Measurements from ENCODE around the gene CHD1L.

CHD1L gene

GRCh38 chr1:147207192-147207591 lies 35.3 kb upstream of the CHD1L start:
- TF ChIP-seq CTCF (IDR thresholded peaks at IDR 0.05; ENCODE audit: unreplicated experiment in 3 of 3): no peak
- Mint-ChIP-seq H3K27me3 (ENCODE audit: low read depth) (no peaks in the 10 kb centered on the region), H3K4me3 (no peak overlapping the region), H3K36me3 (ENCODE audit: low read depth) (peaks cover 9% of the 10 kb centered on the region), H3K4me1 (no peaks in the 10 kb centered on the region), H3K27ac (no peak overlapping the region), H3K9me3 (no peaks in the 10 kb centered on the region)

DNA sequence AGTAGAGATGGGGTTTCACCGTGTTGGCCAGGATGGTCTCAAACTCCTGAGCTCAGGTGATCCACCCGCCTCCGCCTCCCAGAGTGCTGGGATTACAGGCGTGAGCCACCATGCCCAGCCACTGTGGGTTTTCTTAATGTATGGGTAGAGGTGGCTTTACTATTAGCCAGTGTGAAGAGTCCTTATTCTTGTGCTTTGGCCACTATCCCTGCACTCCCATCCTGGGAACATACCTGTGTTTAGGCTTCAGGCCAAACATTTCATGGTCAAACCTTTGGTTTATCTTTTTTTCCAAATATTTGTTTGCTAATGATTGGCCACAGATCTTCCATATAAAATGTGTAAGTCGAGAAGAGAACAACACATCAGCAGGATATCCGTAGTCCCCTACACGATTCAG lies 33.9 kb upstream of the CHD1L start:
- Mint-ChIP-seq H3K9me3 (no peaks in the 10 kb centered on the region), H3K27ac (no peak overlapping the region), H3K4me1 (no peaks in the 10 kb centered on the region), H3K4me3 (no peak overlapping the region), H3K27me3 (ENCODE audit: low read depth) (no peaks in the 10 kb centered on the region), H3K36me3 (ENCODE audit: low read depth) (peaks cover 4% of the 10 kb centered on the region)
- no peak for TF ChIP-seq CTCF (IDR thresholded peaks at IDR 0.05; ENCODE audit: unreplicated experiment in 3 of 3)

DNA sequence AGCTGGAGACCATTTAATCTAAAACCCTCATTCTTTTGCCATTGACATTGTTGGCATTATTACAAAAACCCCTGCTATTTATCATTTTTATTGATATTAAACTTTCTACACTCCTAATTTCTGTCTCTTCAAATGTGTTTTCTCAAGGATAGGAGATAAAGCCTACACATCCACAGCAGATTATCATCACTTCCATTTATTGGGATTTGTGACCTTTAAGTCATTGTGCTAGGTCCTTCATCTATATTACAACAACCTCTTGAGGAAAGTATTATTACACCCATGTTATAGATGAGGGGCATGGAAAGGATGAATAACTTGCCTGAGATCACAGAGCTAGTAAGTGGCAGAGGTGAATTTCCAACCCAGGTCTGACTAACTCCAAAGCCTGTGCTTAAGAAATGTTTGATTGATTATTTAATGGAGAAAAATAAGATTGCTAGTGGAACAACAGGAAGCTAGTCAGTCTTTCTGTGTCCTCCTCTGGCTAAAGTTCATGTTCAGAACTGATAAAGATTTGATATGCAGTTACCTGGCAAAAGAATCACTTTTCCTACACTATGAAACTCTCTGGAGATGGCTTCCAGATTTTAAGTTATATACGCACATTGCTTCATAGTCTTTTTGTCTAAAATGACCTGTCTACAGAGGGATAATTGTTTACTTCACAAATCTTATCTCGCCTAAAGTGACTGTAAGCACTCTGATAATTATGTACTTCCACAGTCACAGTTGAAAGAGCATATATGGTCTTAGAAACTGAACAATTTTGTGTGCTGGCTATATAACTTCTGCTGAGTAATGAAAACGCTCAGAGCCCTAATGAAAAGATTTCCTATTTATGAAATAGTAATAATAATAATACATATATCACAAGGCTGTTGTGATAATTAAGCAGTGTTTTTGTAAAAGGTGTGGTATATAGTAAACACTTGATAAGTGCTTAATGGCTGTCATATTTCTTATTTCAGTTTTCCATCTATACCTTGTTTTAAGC lies 32.4 kb upstream of the CHD1L start:
- H3K36me3 Mint-ChIP-seq (ENCODE audit: low read depth): no peaks in the 10 kb centered on the region
- H3K9me3 Mint-ChIP-seq: no peaks in the 10 kb centered on the region
- no peak overlapping the region for H3K27ac Mint-ChIP-seq
- H3K4me1 Mint-ChIP-seq: peaks cover 9% of the 10 kb centered on the region
- H3K4me3 Mint-ChIP-seq: no peak overlapping the region
- no peaks in the 10 kb centered on the region for H3K27me3 Mint-ChIP-seq (ENCODE audit: low read depth)
- TF ChIP-seq CTCF (IDR thresholded peaks at IDR 0.05; ENCODE audit: unreplicated experiment in 3 of 3): no peak

GRCh38 chr1:147210987-147211386 lies 31.5 kb upstream of the CHD1L start:
- no peak overlapping the region for H3K4me3 Mint-ChIP-seq
- peaks cover 15% of the 10 kb centered on the region for H3K4me1 Mint-ChIP-seq
- H3K27ac Mint-ChIP-seq: no peak overlapping the region
- H3K9me3 Mint-ChIP-seq: no peaks in the 10 kb centered on the region
- H3K36me3 Mint-ChIP-seq (ENCODE audit: low read depth): no peaks in the 10 kb centered on the region
- no peak for TF ChIP-seq CTCF (IDR thresholded peaks at IDR 0.05; ENCODE audit: unreplicated experiment in 3 of 3)
- no peaks in the 10 kb centered on the region for H3K27me3 Mint-ChIP-seq (ENCODE audit: low read depth)

- no peaks in the 10 kb centered on the region for H3K9me3 Mint-ChIP-seq
- peaks cover 15% of the 10 kb centered on the region for H3K4me1 Mint-ChIP-seq
- no peak overlapping the region for H3K4me3 Mint-ChIP-seq
- H3K36me3 Mint-ChIP-seq (ENCODE audit: low read depth): no peaks in the 10 kb centered on the region
- H3K27me3 Mint-ChIP-seq (ENCODE audit: low read depth): no peaks in the 10 kb centered on the region
- no peak for TF ChIP-seq CTCF (IDR thresholded peaks at IDR 0.05; ENCODE audit: unreplicated experiment in 3 of 3)
- no peak overlapping the region for H3K27ac Mint-ChIP-seq
Observed at GRCh38 chr1:147211577-147211976, 30.9 kb upstream of the CHD1L start.

DNA sequence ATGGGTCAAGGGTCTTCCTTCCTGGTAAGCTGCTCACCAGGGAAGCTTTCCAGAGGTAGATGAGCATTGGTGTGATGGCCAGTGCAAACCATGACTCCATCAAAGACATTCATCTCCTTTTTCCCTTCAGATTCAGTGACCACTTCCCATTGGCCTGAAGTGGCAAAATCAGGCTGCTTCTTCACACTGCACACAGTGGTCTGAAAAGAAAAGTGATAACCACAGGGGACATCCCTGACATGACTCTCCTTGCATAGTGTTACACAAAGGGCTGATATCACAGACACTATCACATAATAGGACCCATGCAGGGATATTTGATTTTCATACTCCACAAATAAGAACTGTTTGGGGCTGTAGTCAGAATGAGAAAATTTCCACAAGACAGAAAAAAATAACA lies 29.2 kb upstream of the CHD1L start:
- Mint-ChIP-seq H3K27me3 (ENCODE audit: low read depth) (no peaks in the 10 kb centered on the region), H3K4me3 (no peak overlapping the region), H3K36me3 (ENCODE audit: low read depth) (no peaks in the 10 kb centered on the region), H3K27ac (no peak overlapping the region), H3K4me1 (peaks cover 15% of the 10 kb centered on the region), H3K9me3 (no peaks in the 10 kb centered on the region)
- no peak for TF ChIP-seq CTCF (IDR thresholded peaks at IDR 0.05; ENCODE audit: unreplicated experiment in 3 of 3)
